HG03159 (cell line): Measurements from ENCODE around the gene CCDC182.

Experiments used
- ATAC-seq: cut with Tn5 transposase; IDR thresholded peaks from one replicate; pipeline ENCODE4 v1.9.1; 2021; ENCODE audit warnings: mild to moderate bottlenecking, moderate library complexity; ENCODE audit not compliant: unreplicated experiment

CCDC182 gene

GRCh38 chr17:57758654-57759053 is 13.6 kb upstream of the CCDC182 start:
- no peak for ATAC-seq

- ATAC-seq: no peak
These were observed 12.6 kb upstream of the CCDC182 start for GRCh38 chr17:57757735-57758134.

- ATAC-seq: no peak
These were observed 11.9 kb upstream of the CCDC182 start for GRCh38 chr17:57756951-57757350.

GRCh38 chr17:57755480-57756070 is 10.5 kb upstream of the CCDC182 start:
- ATAC-seq: no peak

GRCh38 chr17:57752031-57752905 is 7.2 kb upstream of the CCDC182 start:
- no peak for ATAC-seq

- no peak for ATAC-seq
These were observed 6.4 kb upstream of the CCDC182 start for GRCh38 chr17:57751348-57751971.

- no peak for ATAC-seq
These were observed 5.8 kb upstream of the CCDC182 start for GRCh38 chr17:57750895-57751294.

GRCh38 chr17:57750109-57750871 is 5.2 kb upstream of the CCDC182 start:
- no peak for ATAC-seq

- ATAC-seq: no peak
These were observed 4.6 kb upstream of the CCDC182 start for GRCh38 chr17:57749701-57750100.

GRCh38 chr17:57747221-57748017 is 2.3 kb upstream of the CCDC182 start:
- no peak for ATAC-seq

- ATAC-seq: no peak
These were observed 1.1 kb upstream of the CCDC182 start for GRCh38 chr17:57746221-57746620.

GRCh38 chr17:57744195-57745170 is 616 bp downstream of the CCDC182 start:
- ATAC-seq: no peak

- no peak for ATAC-seq
These were observed 4.9 kb downstream of the CCDC182 start for GRCh38 chr17:57740235-57740528.

- no peak for ATAC-seq
These were observed 5.5 kb downstream of the CCDC182 start for GRCh38 chr17:57739402-57740234.

- ATAC-seq: no peak
These were observed 7.6 kb downstream of the CCDC182 start for GRCh38 chr17:57737450-57737849.

- ATAC-seq: no peak
These were observed 9.4 kb downstream of the CCDC182 start for GRCh38 chr17:57735707-57736106.

GRCh38 chr17:57735230-57735629 is 9.9 kb downstream of the CCDC182 start:
- ATAC-seq: no peak

- ATAC-seq: no peak
These were observed 12.0 kb downstream of the CCDC182 start for GRCh38 chr17:57733085-57733484.

- no peak for ATAC-seq
These were observed 13.0 kb downstream of the CCDC182 start for GRCh38 chr17:57732062-57732461.
